Testis (tissue), 3 donors: ENCODE measurements around the gene RHOD. TPM values are rescaled to one million over a fixed set of nuclear protein-coding genes. Genes with fewer than 3 reads are reported as not detected.
A peak's percentile ranks its signal among the peaks of the same experiment; 100 is the strongest.

Source experiments
- DNase-seq: peaks from one replicate; pipeline ENCODE4 v3.0.0-alpha.2; 2019
- H3K27ac ChIP-seq, 2 donors: fragments of 200-600 bp; sonication (generic); one replicate each; pipeline ENCODE4 v1.5.1; 2019
- H3K27me3 ChIP-seq: fragments of 200-600 bp; sonication (generic); one replicate; pipeline ENCODE4 v1.5.1; 2019
- H3K36me3 ChIP-seq: fragments of 200-600 bp; sonication (generic); one replicate; pipeline ENCODE4 v1.5.1; 2017; ENCODE audit warnings: low read depth; ENCODE audit errors: missing control alignments
- H3K4me1 ChIP-seq: fragments of 200-600 bp; sonication (generic); one replicate; pipeline ENCODE4 v1.5.1; 2019
- H3K4me3 ChIP-seq, 2 donors: fragments of 200-600 bp; sonication (generic); one replicate each; pipeline ENCODE4 v1.5.1; 2017 to 2019
- H3K9me3 ChIP-seq: fragments of 200-600 bp; sonication (generic); one replicate; pipeline ENCODE4 v1.5.1; 2017
- CTCF ChIP-seq, 3 experiments: fragments of 450-650 bp in 2 of 3; fragments of 200-600 bp in 1 of 3; sonication (generic) in 1 of 3; IDR thresholded peaks; one replicate each; pipeline ENCODE4 v1.5.1; 2016 to 2019; ENCODE audit warnings: antibody characterized with exemption in 3 of 3, mild to moderate bottlenecking in 2 of 3, moderate library complexity in 1 of 3
- POLR2A ChIP-seq: fragments of 450-650 bp; IDR thresholded peaks from one replicate; pipeline ENCODE4 v1.6.1; 2017; ENCODE audit warnings: antibody characterized with exemption, mild to moderate bottlenecking, moderate library complexity
- WGBS, 2 donors: methylation state at CpG; one replicate each; pipeline ENCODE4 v1.1.5; 2018; 5-methylcytosine and 5-hydroxymethylcytosine counted together
- intact Hi-C: fragments of 100-400 bp; cut with DNase I; formaldehyde crosslinking; loops from one replicate; pipeline ENCODE4 v1.15.1; 2023; ENCODE audit warnings: low total_unique reads
- polyA plus RNA-seq: library from polyadenylated mRNA; stranded (reverse); fragments of 350-450 nt; fragmentation: Illumina TruSeq; extraction: RNeasy Lipid Tissue Mini Kit (QIAGEN cat#74804); gene quantifications from one replicate; pipeline ENCODE4 v1.2.3, GENCODE V29; 2014; ENCODE audit warnings: low read depth, low replicate concordance; ENCODE audit not compliant: insufficient read depth
- total RNA-seq, 2 donors: library from RNA; depleted of rRNA; stranded (reverse); fragments of >200 nt; gene quantifications; one replicate each; pipeline ENCODE4 v1.2.3, GENCODE V29; 2016

The RHOD gene
- total and polyA plus RNA-seq, 3 donors from 2014 or later: 10.6 to 13.9 (median 11.1) TPM

GRCh38 chr11:67052891-67053290 is 3.8 kb upstream of the RHOD start:
- no peak for DNase-seq
- Histone ChIP-seq H3K4me1 (peaks cover 33% of the 10 kb centered on the region), H3K4me3 (no peak overlapping the region), H3K36me3 (no peaks in the 10 kb centered on the region), H3K9me3 (no peaks in the 10 kb centered on the region), H3K27ac (no peak overlapping the region), H3K27me3 (no peaks in the 10 kb centered on the region)
- intact Hi-C loops: no loop called here
- WGBS, 2 donors: 90% methylated on average over 5 of the region's 5 CpGs
- TF ChIP-seq CTCF (IDR thresholded peaks at IDR 0.05): no peak
- TF ChIP-seq POLR2A: no peak

GRCh38 chr11:67053896-67054329 is 2.7 kb upstream of the RHOD start:
- Histone ChIP-seq H3K27ac (peak overlapping the region; percentile 50), H3K9me3 (no peaks in the 10 kb centered on the region), H3K4me3 (no peak overlapping the region), H3K27me3 (no peaks in the 10 kb centered on the region), H3K4me1 (peaks cover 33% of the 10 kb centered on the region), H3K36me3 (no peaks in the 10 kb centered on the region)
- DNase-seq: peak; percentile 74
- WGBS, 2 donors: 39 to 42% methylated on average over 7 of the region's 7 CpGs
- TF ChIP-seq POLR2A (no peak), CTCF (IDR thresholded peaks at IDR 0.05) (peak; percentile 34 to 72 (median 56))
- intact Hi-C loops: no loop called here

- TF ChIP-seq POLR2A (no peak), CTCF (IDR thresholded peaks at IDR 0.05) (no peak)
- H3K36me3 ChIP-seq: no peaks in the 10 kb centered on the region
- peak overlapping the region; percentile 50 for H3K27ac ChIP-seq
- no peaks in the 10 kb centered on the region for H3K27me3 ChIP-seq
- H3K9me3 ChIP-seq: no peaks in the 10 kb centered on the region
- DNase-seq: no peak
- peaks cover 33% of the 10 kb centered on the region for H3K4me1 ChIP-seq
- whole genome bisulfite sequencing, 2 donors: 68 to 75% methylated on average over 7 to 9 of the region's 9 CpGs
- intact Hi-C loops: no loop called here
- H3K4me3 ChIP-seq: no peak overlapping the region
Observed at GRCh38 chr11:67054346-67054835, 2.3 kb upstream of the RHOD start.

- Histone ChIP-seq H3K36me3 (no peaks in the 10 kb centered on the region), H3K4me3 (no peak overlapping the region), H3K27ac (peak overlapping the region in 1 of 2 donors; percentile 50), H3K27me3 (no peaks in the 10 kb centered on the region), H3K4me1 (peaks cover 33% of the 10 kb centered on the region), H3K9me3 (no peaks in the 10 kb centered on the region)
- WGBS, 2 donors: 63 to 78% methylated on average over 4 to 10 of the region's 10 CpGs
- intact Hi-C loops: no loop called here
- DNase-seq: peak; percentile 41
- no peak for TF ChIP-seq POLR2A
- TF ChIP-seq CTCF (IDR thresholded peaks at IDR 0.05): no peak
Observed at GRCh38 chr11:67054836-67055523, 1.7 kb upstream of the RHOD start.

GRCh38 chr11:67055812-67056211 is 835 bp upstream of the RHOD start:
- Histone ChIP-seq H3K9me3 (no peaks in the 10 kb centered on the region), H3K27me3 (no peaks in the 10 kb centered on the region), H3K4me3 (peak overlapping the region in 1 of 2 donors; percentile 67), H3K36me3 (no peaks in the 10 kb centered on the region), H3K27ac (no peak overlapping the region), H3K4me1 (peaks cover 33% of the 10 kb centered on the region)
- 4 to 18% methylated on average over 15 to 17 of the region's 17 CpGs for WGBS, 2 donors
- intact Hi-C loops: no loop called here
- peak; percentile 37 for DNase-seq
- TF ChIP-seq CTCF (IDR thresholded peaks at IDR 0.05) (no peak), POLR2A (no peak)
